Neural progenitor cell (in vitro differentiated cells): ENCODE measurements around the gene PARPBP. TPM values are rescaled to one million over a fixed set of nuclear protein-coding genes. Genes with fewer than 3 reads are reported as not detected.

ENCODE experiments used
- DNase-seq: peaks from one replicate; pipeline ENCODE4 v3.0.0-alpha.2; 2016; ENCODE audit warnings: low spot score
- H2AFZ ChIP-seq: fragments of 200-600 bp; sonication (generic); replicated peaks from 2 replicates; pipeline ENCODE4 v1.6.1; 2016; ENCODE audit warnings: antibody characterized with exemption
- H3F3A ChIP-seq: fragments of 200-600 bp; sonication (generic); 2 replicates; pipeline ENCODE4 v1.6.1; 2016; ENCODE audit warnings: antibody characterized with exemption, low read depth
- H3K27ac ChIP-seq: fragments of 200-600 bp; sonication (generic); 2 replicates; pipeline ENCODE4 v1.5.1; 2016; ENCODE audit warnings: mild to moderate bottlenecking
- H3K27me3 ChIP-seq: fragments of 200-600 bp; sonication (generic); 2 replicates; pipeline ENCODE4 v1.6.1; 2016; ENCODE audit warnings: mild to moderate bottlenecking, moderate library complexity
- H3K36me3 ChIP-seq: fragments of 200-600 bp; sonication (generic); 2 replicates; pipeline ENCODE4 v1.5.1; 2016
- H3K4me1 ChIP-seq: fragments of 200-600 bp; sonication (generic); 2 replicates; pipeline ENCODE4 v1.6.1; 2016; ENCODE audit warnings: mixed run types
- H3K4me2 ChIP-seq: fragments of 200-600 bp; sonication (generic); 2 replicates; pipeline ENCODE4 v1.6.1; 2016
- H3K4me3 ChIP-seq: fragments of 200-600 bp; sonication (generic); 2 replicates; pipeline ENCODE4 v1.5.1; 2016
- H3K79me2 ChIP-seq: fragments of 200-600 bp; sonication (generic); 2 replicates; pipeline ENCODE4 v1.6.1; 2016; ENCODE audit warnings: low read depth
- H3K9ac ChIP-seq: fragments of 200-600 bp; sonication (generic); 2 replicates; pipeline ENCODE4 v1.6.1; 2016
- H3K9me3 ChIP-seq: fragments of 200-600 bp; sonication (generic); 2 replicates; pipeline ENCODE4 v1.5.1; 2016; ENCODE audit warnings: low read depth
- H4K20me1 ChIP-seq: fragments of 200-600 bp; sonication (generic); 2 replicates; pipeline ENCODE4 v1.6.1; 2016; ENCODE audit warnings: low read depth
- H3K27ac Mint-ChIP-seq: 3 replicates; pipeline ENCODE4 v1.8.0; 2021; ENCODE audit warnings: mixed read lengths
- H3K27me3 Mint-ChIP-seq: 2 replicates; pipeline ENCODE4 v1.8.0; 2022; ENCODE audit warnings: low read depth, mild to moderate bottlenecking, inconsistent platforms, moderate library complexity, mixed read lengths; ENCODE audit not compliant: insufficient read depth
- H3K36me3 Mint-ChIP-seq: 3 replicates; pipeline ENCODE4 v1.8.0; 2021; ENCODE audit warnings: mixed read lengths
- H3K4me1 Mint-ChIP-seq: 3 replicates; pipeline ENCODE4 v1.8.0; 2021; ENCODE audit warnings: mixed read lengths
- H3K4me3 Mint-ChIP-seq: 3 replicates; pipeline ENCODE4 v1.8.0; 2021; ENCODE audit warnings: mild to moderate bottlenecking, moderate library complexity, mixed read lengths
- H3K9me3 Mint-ChIP-seq: 3 replicates; pipeline ENCODE4 v1.8.0; 2020; ENCODE audit warnings: mixed read lengths
- EZH2 ChIP-seq: fragments of 200-600 bp; sonication (generic); IDR thresholded peaks from 2 replicates; pipeline ENCODE4 v1.6.1; 2017; ENCODE audit warnings: antibody characterized with exemption, mild to moderate bottlenecking, moderate library complexity
- EZH2phosphoT487 ChIP-seq: fragments of 200-600 bp; sonication (generic); IDR thresholded peaks from 2 replicates; pipeline ENCODE4 v1.6.1; 2017; ENCODE audit warnings: antibody characterized with exemption
- total RNA-seq: library from RNA; depleted of rRNA; stranded (reverse); fragments of >200 nt; gene quantifications from 2 replicates; pipeline ENCODE4 v1.2.3, GENCODE V29; 2015; ENCODE audit warnings: low replicate concordance
- TF ChIP-seq, protein P1 (sequence below): fragments of 200-600 bp; sonication (generic); IDR thresholded peaks from 2 replicates; pipeline ENCODE4 v1.5.1; 2017; ENCODE audit warnings: antibody characterized with exemption, mild to moderate bottlenecking

PARPBP gene
- total RNA-seq, 1 donor from 2014 or later: 79.8 TPM

DNA sequence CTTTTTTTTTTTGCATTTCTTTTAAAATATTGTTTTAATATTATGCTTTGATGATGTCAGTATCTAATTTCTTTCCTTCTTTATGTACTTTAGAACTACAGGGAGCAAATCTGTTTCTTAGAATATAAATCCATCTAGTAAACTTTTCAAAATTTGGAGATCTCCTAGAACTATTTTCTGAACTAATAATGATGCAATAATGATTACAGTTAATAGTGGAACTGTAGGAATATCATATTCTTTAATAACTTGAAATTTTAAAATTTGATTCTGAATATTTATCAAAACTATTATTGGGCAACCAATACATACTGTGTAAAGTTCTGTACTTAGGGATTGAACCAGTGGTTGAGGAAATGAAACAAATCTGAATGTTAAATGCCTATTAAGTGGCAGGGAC is 100.8 kb downstream of the PARPBP start:
- H3K9me3 Mint-ChIP-seq: peaks cover 3% of the 10 kb centered on the region
- Histone ChIP-seq H3K9me3 (no peaks in the 10 kb centered on the region), H3K27me3 (no peaks in the 10 kb centered on the region), H4K20me1 (no peaks in the 10 kb centered on the region), H3K9ac (no peak overlapping the region), H3K79me2 (no peaks in the 10 kb centered on the region), H3K36me3 (no peaks in the 10 kb centered on the region), H2AFZ (no peak overlapping the region), H3K27ac (no peak overlapping the region), H3K4me2 (no peak overlapping the region), H3F3A (no peaks in the 10 kb centered on the region), H3K4me3 (no peak overlapping the region), H3K4me1 (no peaks in the 10 kb centered on the region)
- H3K4me1 Mint-ChIP-seq: no peaks in the 10 kb centered on the region
- no peaks in the 10 kb centered on the region for H3K27me3 Mint-ChIP-seq
- no peak overlapping the region for H3K27ac Mint-ChIP-seq
- H3K36me3 Mint-ChIP-seq: no peaks in the 10 kb centered on the region
- DNase-seq: no peak
- no peak for TF ChIP-seq EZH2
- TF ChIP-seq, protein P1, sequence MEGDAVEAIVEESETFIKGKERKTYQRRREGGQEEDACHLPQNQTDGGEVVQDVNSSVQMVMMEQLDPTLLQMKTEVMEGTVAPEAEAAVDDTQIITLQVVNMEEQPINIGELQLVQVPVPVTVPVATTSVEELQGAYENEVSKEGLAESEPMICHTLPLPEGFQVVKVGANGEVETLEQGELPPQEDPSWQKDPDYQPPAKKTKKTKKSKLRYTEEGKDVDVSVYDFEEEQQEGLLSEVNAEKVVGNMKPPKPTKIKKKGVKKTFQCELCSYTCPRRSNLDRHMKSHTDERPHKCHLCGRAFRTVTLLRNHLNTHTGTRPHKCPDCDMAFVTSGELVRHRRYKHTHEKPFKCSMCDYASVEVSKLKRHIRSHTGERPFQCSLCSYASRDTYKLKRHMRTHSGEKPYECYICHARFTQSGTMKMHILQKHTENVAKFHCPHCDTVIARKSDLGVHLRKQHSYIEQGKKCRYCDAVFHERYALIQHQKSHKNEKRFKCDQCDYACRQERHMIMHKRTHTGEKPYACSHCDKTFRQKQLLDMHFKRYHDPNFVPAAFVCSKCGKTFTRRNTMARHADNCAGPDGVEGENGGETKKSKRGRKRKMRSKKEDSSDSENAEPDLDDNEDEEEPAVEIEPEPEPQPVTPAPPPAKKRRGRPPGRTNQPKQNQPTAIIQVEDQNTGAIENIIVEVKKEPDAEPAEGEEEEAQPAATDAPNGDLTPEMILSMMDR: no peak
- no peak overlapping the region for H3K4me3 Mint-ChIP-seq

GRCh38 chr12:102227954-102228353 is 108.0 kb downstream of the PARPBP start:
- Histone ChIP-seq H3K27ac (no peak overlapping the region), H3K36me3 (no peaks in the 10 kb centered on the region), H3K9ac (no peak overlapping the region), H3K4me2 (no peak overlapping the region), H3K4me3 (no peak overlapping the region), H3F3A (no peaks in the 10 kb centered on the region), H2AFZ (no peak overlapping the region), H3K4me1 (no peaks in the 10 kb centered on the region), H3K9me3 (no peaks in the 10 kb centered on the region), H3K27me3 (no peaks in the 10 kb centered on the region), H4K20me1 (no peaks in the 10 kb centered on the region), H3K79me2 (no peaks in the 10 kb centered on the region)
- Mint-ChIP-seq H3K36me3 (no peaks in the 10 kb centered on the region), H3K27ac (no peak overlapping the region), H3K4me3 (no peak overlapping the region), H3K27me3 (no peaks in the 10 kb centered on the region), H3K4me1 (no peaks in the 10 kb centered on the region), H3K9me3 (no peaks in the 10 kb centered on the region)
- DNase-seq: no peak
- TF ChIP-seq EZH2phosphoT487 (no peak), EZH2 (no peak)
- TF ChIP-seq, protein P1: no peak

DNA sequence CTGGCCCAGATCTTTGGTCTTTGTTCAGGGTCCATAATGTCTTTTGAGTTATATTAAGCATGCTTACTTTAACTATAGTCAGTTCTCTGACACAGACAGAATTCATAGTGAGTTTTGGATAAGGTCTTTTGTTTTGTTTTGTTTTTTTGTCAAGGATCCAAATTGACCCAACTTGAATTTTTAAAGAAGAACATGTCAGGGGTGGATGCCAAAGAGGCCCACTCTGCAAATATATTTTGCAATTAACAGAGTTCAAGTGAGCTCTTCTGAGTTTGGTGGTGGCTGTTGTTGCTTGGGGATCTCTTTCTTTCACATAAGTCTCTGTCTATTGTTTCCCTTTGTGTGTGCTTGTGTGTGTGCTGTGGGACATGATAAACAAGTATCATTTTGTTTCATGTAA is 112.1 kb downstream of the PARPBP start:
- H3K9ac ChIP-seq: no peak overlapping the region
- no peaks in the 10 kb centered on the region for H3K4me1 ChIP-seq
- H3K9me3 ChIP-seq: no peaks in the 10 kb centered on the region
- Mint-ChIP-seq H3K4me3 (no peak overlapping the region), H3K27me3 (no peaks in the 10 kb centered on the region), H3K9me3 (no peaks in the 10 kb centered on the region), H3K4me1 (no peaks in the 10 kb centered on the region), H3K36me3 (no peaks in the 10 kb centered on the region), H3K27ac (no peak overlapping the region)
- DNase-seq: no peak
- H3K27me3 ChIP-seq: no peaks in the 10 kb centered on the region
- no peaks in the 10 kb centered on the region for H4K20me1 ChIP-seq
- no peaks in the 10 kb centered on the region for H3F3A ChIP-seq
- H2AFZ ChIP-seq: no peak overlapping the region
- H3K36me3 ChIP-seq: no peaks in the 10 kb centered on the region
- no peak overlapping the region for H3K27ac ChIP-seq
- H3K79me2 ChIP-seq: no peaks in the 10 kb centered on the region
- TF ChIP-seq EZH2: no peak
- no peak for TF ChIP-seq EZH2phosphoT487
- TF ChIP-seq, protein P1: no peak
- H3K4me2 ChIP-seq: no peak overlapping the region
- H3K4me3 ChIP-seq: no peak overlapping the region

DNA sequence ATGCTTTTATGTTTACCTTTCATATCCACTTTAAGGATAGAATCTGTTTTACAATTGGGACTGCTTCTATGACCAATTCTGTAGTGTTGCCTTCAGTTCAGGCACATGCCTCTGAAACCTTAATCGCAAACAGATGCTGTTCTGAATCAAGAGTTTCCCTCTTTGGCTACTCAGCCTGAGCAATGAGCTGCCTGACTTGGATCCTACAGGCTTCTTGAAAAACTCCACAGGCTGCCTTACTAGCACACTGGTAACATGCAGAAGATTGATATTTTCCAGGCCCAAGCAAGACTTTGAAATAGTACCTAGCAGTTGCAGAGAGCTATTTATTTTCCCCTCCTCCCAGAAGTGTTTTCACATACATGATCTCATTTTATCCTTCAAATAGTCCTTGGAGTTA is 112.5 kb downstream of the PARPBP start:
- Histone ChIP-seq H2AFZ (no peak overlapping the region), H3K27me3 (no peaks in the 10 kb centered on the region), H3K9me3 (no peaks in the 10 kb centered on the region), H3K4me3 (no peak overlapping the region), H3K79me2 (no peaks in the 10 kb centered on the region), H3K4me2 (no peak overlapping the region), H3K4me1 (no peaks in the 10 kb centered on the region), H3K9ac (no peak overlapping the region), H3K27ac (no peak overlapping the region), H3K36me3 (no peaks in the 10 kb centered on the region), H4K20me1 (no peaks in the 10 kb centered on the region), H3F3A (no peaks in the 10 kb centered on the region)
- no peak overlapping the region for H3K27ac Mint-ChIP-seq
- no peaks in the 10 kb centered on the region for H3K27me3 Mint-ChIP-seq
- H3K4me3 Mint-ChIP-seq: no peak overlapping the region
- no peaks in the 10 kb centered on the region for H3K4me1 Mint-ChIP-seq
- DNase-seq: no peak
- H3K36me3 Mint-ChIP-seq: no peaks in the 10 kb centered on the region
- TF ChIP-seq, protein P1: no peak
- no peak for TF ChIP-seq EZH2
- TF ChIP-seq EZH2phosphoT487: no peak
- H3K9me3 Mint-ChIP-seq: no peaks in the 10 kb centered on the region
